Astrocyte of the cerebellum (primary cell): ENCODE measurements around the gene CARS1.

Experiments used
- DNase-seq: peaks from one replicate; pipeline ENCODE4 v3.0.0-alpha.2; 2011; ENCODE audit warnings: low read depth
- H3K4me3 ChIP-seq: 2 replicates; pipeline ENCODE4 v1.5.1; 2011; ENCODE audit warnings: mild to moderate bottlenecking, low read depth, low read length, moderate library complexity
- in situ Hi-C: cut with HindIII; loops from 2 replicates; pipeline ENCODE4 v1.10.0; 2017; ENCODE audit warnings: low sequenced_read_pairs
- TF ChIP-seq, protein P1 (sequence below): IDR thresholded peaks from 2 replicates; pipeline ENCODE4 v1.5.1; 2012; ENCODE audit warnings: low read length, low read depth, moderate library complexity, mild to moderate bottlenecking; ENCODE audit errors: missing control alignments

Gene CARS1

DNA sequence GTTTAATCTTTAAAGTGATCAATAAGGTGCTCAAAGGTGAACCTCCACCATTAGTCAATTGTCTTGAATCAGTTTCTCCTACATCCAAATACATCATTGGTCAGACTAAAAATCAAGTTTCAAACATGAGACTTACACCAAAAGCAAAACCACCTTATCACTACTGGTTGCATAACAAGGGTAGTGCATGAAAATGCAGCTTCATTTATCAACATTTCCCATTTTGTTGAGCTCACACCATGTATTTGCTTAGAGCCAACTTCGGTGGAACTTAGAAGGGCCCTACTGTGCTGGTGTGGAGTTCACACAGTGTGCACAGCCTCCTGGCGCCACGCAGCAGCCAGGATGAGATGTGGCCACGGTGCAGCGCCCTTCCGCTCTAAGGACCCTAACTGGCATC, 104.9 kb downstream of the CARS1 start:
- DNase-seq: no peak
- in situ Hi-C loops: loop anchor here (5.0 kb wide), 1 partner anchor 85 kb away; no protein-coding TSS in a partner anchor
- TF ChIP-seq, protein P1, sequence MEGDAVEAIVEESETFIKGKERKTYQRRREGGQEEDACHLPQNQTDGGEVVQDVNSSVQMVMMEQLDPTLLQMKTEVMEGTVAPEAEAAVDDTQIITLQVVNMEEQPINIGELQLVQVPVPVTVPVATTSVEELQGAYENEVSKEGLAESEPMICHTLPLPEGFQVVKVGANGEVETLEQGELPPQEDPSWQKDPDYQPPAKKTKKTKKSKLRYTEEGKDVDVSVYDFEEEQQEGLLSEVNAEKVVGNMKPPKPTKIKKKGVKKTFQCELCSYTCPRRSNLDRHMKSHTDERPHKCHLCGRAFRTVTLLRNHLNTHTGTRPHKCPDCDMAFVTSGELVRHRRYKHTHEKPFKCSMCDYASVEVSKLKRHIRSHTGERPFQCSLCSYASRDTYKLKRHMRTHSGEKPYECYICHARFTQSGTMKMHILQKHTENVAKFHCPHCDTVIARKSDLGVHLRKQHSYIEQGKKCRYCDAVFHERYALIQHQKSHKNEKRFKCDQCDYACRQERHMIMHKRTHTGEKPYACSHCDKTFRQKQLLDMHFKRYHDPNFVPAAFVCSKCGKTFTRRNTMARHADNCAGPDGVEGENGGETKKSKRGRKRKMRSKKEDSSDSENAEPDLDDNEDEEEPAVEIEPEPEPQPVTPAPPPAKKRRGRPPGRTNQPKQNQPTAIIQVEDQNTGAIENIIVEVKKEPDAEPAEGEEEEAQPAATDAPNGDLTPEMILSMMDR: no peak
- H3K4me3 ChIP-seq: no peak overlapping the region

DNA sequence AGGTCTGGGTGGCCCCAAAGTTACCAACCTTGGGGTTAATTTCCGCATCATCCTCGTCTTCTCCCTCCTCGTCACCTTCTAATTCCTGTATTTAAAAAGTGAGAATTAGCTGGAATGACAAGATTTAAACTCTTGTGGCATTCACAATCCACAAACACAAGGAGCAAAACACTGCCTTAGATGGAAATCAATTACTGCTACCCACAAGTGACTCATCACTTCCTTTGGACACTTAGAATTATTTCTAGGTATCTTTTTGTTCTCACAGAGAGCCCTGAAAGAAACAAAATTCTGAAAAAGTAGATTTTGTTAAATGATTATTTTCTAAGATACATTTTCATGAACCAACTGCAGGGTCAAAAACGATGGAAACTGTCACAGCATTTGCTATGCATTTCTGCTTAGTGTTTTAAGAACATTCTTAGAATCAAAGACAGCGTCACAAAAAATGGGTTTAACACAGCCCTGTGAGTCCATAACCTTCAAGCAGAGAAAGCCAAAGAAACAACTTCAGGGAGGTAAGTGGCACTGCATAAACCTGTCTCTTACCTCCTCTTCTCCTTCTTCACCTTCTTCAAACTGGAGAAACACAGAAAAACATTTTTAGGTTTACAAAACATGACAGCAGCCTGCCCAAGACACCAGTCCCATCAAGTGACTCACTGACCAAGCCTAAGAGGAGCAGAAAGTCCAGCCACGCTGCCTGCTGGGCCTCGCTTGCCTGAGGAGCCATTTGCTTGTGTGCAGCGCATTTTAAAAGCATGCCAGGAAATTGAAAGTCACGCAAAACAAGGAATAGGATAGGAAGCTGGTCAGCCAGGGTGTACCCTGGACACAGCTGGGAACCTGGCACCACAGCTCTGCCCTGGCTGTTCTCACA, 105.8 kb downstream of the CARS1 start:
- in situ Hi-C loops: loop anchor here (5.0 kb wide), 1 partner anchor 86 kb away; no protein-coding TSS in a partner anchor
- TF ChIP-seq, protein P1: no peak
- no peak overlapping the region for H3K4me3 ChIP-seq
- no peak for DNase-seq
